Activated T-cell treated with anti-CD3 and anti-CD28 coated beads, Interleukin-2, amount 50 U/mL, for 48 hours (primary cell): ENCODE measurements around the gene UTF1.
A peak's percentile ranks its signal among the peaks of the same experiment; 100 is the strongest.
"Not testable (repeated sequence)": the region's sequence is repeated elsewhere in the genome, so short reads cannot be mapped to it uniquely, and the experiment has no call there.

Experiments used
- DNase-seq, 2 experiments: peaks; one replicate each; pipeline ENCODE4 v3.0.0-alpha.2; 2020

The UTF1 gene

GRCh38 chr10:133210398-133211140, 19.4 kb upstream of the UTF1 start:
- DNase-seq: no peak

- DNase-seq: no peak
Measured at GRCh38 chr10:133211141-133211830, 18.7 kb upstream of the UTF1 start.

- no peak for DNase-seq
Measured at GRCh38 chr10:133211959-133212852, 17.8 kb upstream of the UTF1 start.

GRCh38 chr10:133212853-133213494, 17.0 kb upstream of the UTF1 start:
- no peak for DNase-seq

- no peak for DNase-seq
Measured at GRCh38 chr10:133213641-133214467, 16.2 kb upstream of the UTF1 start.

- DNase-seq: no peak
Measured at GRCh38 chr10:133214468-133215410, 15.3 kb upstream of the UTF1 start.

- no peak for DNase-seq
Measured at GRCh38 chr10:133215586-133215985, 14.4 kb upstream of the UTF1 start.

- no peak for DNase-seq
Measured at GRCh38 chr10:133216776-133217175, 13.2 kb upstream of the UTF1 start.

GRCh38 chr10:133217800-133218589, 12.0 kb upstream of the UTF1 start:
- no peak for DNase-seq

GRCh38 chr10:133218891-133219290, 11.1 kb upstream of the UTF1 start:
- DNase-seq: no peak

- DNase-seq: no peak
Measured at GRCh38 chr10:133219782-133220181, 10.2 kb upstream of the UTF1 start.

- DNase-seq: no peak
Measured at GRCh38 chr10:133221331-133221730, 8.7 kb upstream of the UTF1 start.

- DNase-seq: not testable (repeated sequence)
Measured at GRCh38 chr10:133221756-133222155, 8.3 kb upstream of the UTF1 start.

GRCh38 chr10:133224076-133224475, 5.9 kb upstream of the UTF1 start:
- DNase-seq: no peak

- DNase-seq: no peak
Measured at GRCh38 chr10:133224756-133225372, 5.2 kb upstream of the UTF1 start.

- peak in 1 of 2 experiments; percentile 42 for DNase-seq
Measured at GRCh38 chr10:133225707-133226191, 4.3 kb upstream of the UTF1 start.

GRCh38 chr10:133226251-133226808, 3.7 kb upstream of the UTF1 start:
- DNase-seq: no peak

GRCh38 chr10:133227256-133227655, 2.8 kb upstream of the UTF1 start:
- no peak for DNase-seq
